Measurements from ENCODE around the gene MOSPD3.
A peak's percentile ranks its signal among the peaks of the same experiment; 100 is the strongest.

GRCh38 chr7:100632951-100633717 is 20.8 kb downstream of the MOSPD3 start:
- TF ChIP-seq, protein P1, sequence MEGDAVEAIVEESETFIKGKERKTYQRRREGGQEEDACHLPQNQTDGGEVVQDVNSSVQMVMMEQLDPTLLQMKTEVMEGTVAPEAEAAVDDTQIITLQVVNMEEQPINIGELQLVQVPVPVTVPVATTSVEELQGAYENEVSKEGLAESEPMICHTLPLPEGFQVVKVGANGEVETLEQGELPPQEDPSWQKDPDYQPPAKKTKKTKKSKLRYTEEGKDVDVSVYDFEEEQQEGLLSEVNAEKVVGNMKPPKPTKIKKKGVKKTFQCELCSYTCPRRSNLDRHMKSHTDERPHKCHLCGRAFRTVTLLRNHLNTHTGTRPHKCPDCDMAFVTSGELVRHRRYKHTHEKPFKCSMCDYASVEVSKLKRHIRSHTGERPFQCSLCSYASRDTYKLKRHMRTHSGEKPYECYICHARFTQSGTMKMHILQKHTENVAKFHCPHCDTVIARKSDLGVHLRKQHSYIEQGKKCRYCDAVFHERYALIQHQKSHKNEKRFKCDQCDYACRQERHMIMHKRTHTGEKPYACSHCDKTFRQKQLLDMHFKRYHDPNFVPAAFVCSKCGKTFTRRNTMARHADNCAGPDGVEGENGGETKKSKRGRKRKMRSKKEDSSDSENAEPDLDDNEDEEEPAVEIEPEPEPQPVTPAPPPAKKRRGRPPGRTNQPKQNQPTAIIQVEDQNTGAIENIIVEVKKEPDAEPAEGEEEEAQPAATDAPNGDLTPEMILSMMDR (IDR thresholded peaks at IDR 0.05; ENCODE audit: low read depth, low read length): peak; percentile 10
- no peak for TF ChIP-seq POLR2A (IDR thresholded peaks at IDR 0.05; ENCODE audit: extremely low read depth, insufficient read length)

All from NB4 (cell line).